Fibroblast of mammary gland (primary cell): ENCODE measurements around the gene THYN1.
A peak's percentile ranks its signal among the peaks of the same experiment; 100 is the strongest.

Experiments
- DNase-seq: peaks from one replicate; pipeline ENCODE4 v3.0.0-alpha.2; 2010; ENCODE audit warnings: low read depth
- H3K4me3 ChIP-seq: 2 replicates; pipeline ENCODE4 v1.5.1; 2011; ENCODE audit warnings: low read depth, mild to moderate bottlenecking, low read length, moderate library complexity; ENCODE audit not compliant: control insufficient read depth
- CTCF ChIP-seq: conservative IDR thresholded peaks from 2 replicates; pipeline ENCODE4 v1.5.1; 2011; ENCODE audit warnings: low read depth, low read length, inconsistent platforms; ENCODE audit not compliant: control insufficient read depth, insufficient read depth

THYN1 gene

GRCh38 chr11:134253188-134253993 lies at the start of gene THYN1, which contains the start of gene ACAD8:
Gene THYN1 (minus strand): TSS chr11:134253352. CDS start chr11:134252882, 470 bp downstream.
Gene ACAD8 (plus strand): TSS chr11:134253568. CDS start chr11:134253601, 33 bp downstream.
- peak; percentile 96 for DNase-seq
- peak within 1 kb of the TSS; percentile 64 for H3K4me3 ChIP-seq
- no peak for TF ChIP-seq CTCF

GRCh38 chr11:134294664-134295063 lies 41.5 kb upstream of the THYN1 start:
- H3K4me3 ChIP-seq, result no peak overlapping the region
- no peak for DNase-seq
- TF ChIP-seq CTCF, result no peak

GRCh38 chr11:134293119-134294113 lies 40.3 kb upstream of the THYN1 start:
- TF ChIP-seq CTCF, result no peak
- H3K4me3 ChIP-seq, result no peak overlapping the region
- no peak for DNase-seq

GRCh38 chr11:134292661-134293060 lies 39.5 kb upstream of the THYN1 start:
- TF ChIP-seq CTCF, result no peak
- no peak for DNase-seq
- no peak overlapping the region for H3K4me3 ChIP-seq

- no peak for TF ChIP-seq CTCF
- no peak for DNase-seq
- no peak overlapping the region for H3K4me3 ChIP-seq
Measured at GRCh38 chr11:134291196-134291595, 38.0 kb upstream of the THYN1 start.

GRCh38 chr11:134290646-134291045 lies 37.5 kb upstream of the THYN1 start:
- no peak for TF ChIP-seq CTCF
- DNase-seq, result no peak
- H3K4me3 ChIP-seq, result no peak overlapping the region
